Osteocyte (in vitro differentiated cells): Measurements from ENCODE around the gene SLC46A2. TPM values are rescaled to one million over a fixed set of nuclear protein-coding genes. Genes with fewer than 3 reads are reported as not detected.

ENCODE experiments used
- DNase-seq: peaks from one replicate; pipeline ENCODE4 v3.0.0; 2021; ENCODE audit warnings: mixed read lengths; ENCODE audit not compliant: unreplicated experiment; ENCODE audit errors: extremely low spot score
- H3K27ac Mint-ChIP-seq: one replicate; pipeline ENCODE4 v1.8.0; 2021; ENCODE audit warnings: mild to moderate bottlenecking, mixed read lengths; ENCODE audit not compliant: unreplicated experiment
- H3K27me3 Mint-ChIP-seq: one replicate; pipeline ENCODE4 v1.8.0; 2021; ENCODE audit warnings: mixed read lengths; ENCODE audit not compliant: unreplicated experiment
- H3K36me3 Mint-ChIP-seq: one replicate; pipeline ENCODE4 v1.8.0; 2021; ENCODE audit warnings: mixed read lengths; ENCODE audit not compliant: unreplicated experiment
- H3K4me1 Mint-ChIP-seq: one replicate; pipeline ENCODE4 v1.8.0; 2021; ENCODE audit warnings: mixed read lengths; ENCODE audit not compliant: unreplicated experiment
- H3K4me3 Mint-ChIP-seq: one replicate; pipeline ENCODE4 v1.8.0; 2021; ENCODE audit warnings: mild to moderate bottlenecking, moderate library complexity, mixed read lengths; ENCODE audit not compliant: unreplicated experiment
- H3K9me3 Mint-ChIP-seq: one replicate; pipeline ENCODE4 v1.8.0; 2021; ENCODE audit warnings: mixed read lengths; ENCODE audit not compliant: unreplicated experiment
- CTCF ChIP-seq: fragments of 200-600 bp; sonication (generic); IDR thresholded peaks from 2 replicates; pipeline ENCODE4 v1.5.0; 2021; ENCODE audit warnings: antibody characterized with exemption, mild to moderate bottlenecking, moderate library complexity
- total RNA-seq: library from RNA; stranded (reverse); gene quantifications from 2 replicates; pipeline ENCODE4 v1.2.1, GENCODE V29; 2021

SLC46A2 gene
- total RNA-seq, 1 donor from 2014 or later, result not detected

DNA sequence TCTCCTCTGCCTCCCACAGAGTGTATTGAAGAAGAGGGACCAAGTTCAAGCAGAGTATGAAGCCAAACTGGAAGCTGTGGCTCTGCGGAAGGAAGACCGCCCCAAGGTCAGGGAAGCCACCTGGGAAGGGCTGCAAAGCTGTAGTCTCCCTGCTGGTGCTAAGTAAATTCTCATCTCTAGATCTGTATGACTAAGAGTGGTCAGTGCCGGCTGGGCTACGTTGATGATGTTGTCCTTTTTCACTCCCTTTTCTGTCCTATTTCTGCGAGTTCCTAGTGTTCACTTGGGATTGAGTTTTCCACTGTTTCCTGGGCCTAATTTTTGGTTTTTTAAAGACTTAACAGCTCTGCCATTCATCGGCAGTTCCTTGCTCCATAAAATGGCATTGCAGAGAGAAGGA lies 39.8 kb downstream of the SLC46A2 start:
- Mint-ChIP-seq H3K36me3 (peaks cover 23% of the 10 kb centered on the region), H3K4me1 (peaks cover 4% of the 10 kb centered on the region), H3K27me3 (no peaks in the 10 kb centered on the region), H3K27ac (no peak overlapping the region), H3K4me3 (no peak overlapping the region), H3K9me3 (no peaks in the 10 kb centered on the region)
- DNase-seq, result no peak
- TF ChIP-seq CTCF, result no peak

- no peak for DNase-seq
- no peak for TF ChIP-seq CTCF
- peaks cover 27% of the 10 kb centered on the region for H3K36me3 Mint-ChIP-seq
- no peaks in the 10 kb centered on the region for H3K27me3 Mint-ChIP-seq
- peaks cover 11% of the 10 kb centered on the region for H3K4me1 Mint-ChIP-seq
- H3K27ac Mint-ChIP-seq, result no peak overlapping the region
- no peak overlapping the region for H3K4me3 Mint-ChIP-seq
- H3K9me3 Mint-ChIP-seq, result no peaks in the 10 kb centered on the region
Observed at GRCh38 chr9:112849363-112849922, 41.2 kb downstream of the SLC46A2 start.

DNA sequence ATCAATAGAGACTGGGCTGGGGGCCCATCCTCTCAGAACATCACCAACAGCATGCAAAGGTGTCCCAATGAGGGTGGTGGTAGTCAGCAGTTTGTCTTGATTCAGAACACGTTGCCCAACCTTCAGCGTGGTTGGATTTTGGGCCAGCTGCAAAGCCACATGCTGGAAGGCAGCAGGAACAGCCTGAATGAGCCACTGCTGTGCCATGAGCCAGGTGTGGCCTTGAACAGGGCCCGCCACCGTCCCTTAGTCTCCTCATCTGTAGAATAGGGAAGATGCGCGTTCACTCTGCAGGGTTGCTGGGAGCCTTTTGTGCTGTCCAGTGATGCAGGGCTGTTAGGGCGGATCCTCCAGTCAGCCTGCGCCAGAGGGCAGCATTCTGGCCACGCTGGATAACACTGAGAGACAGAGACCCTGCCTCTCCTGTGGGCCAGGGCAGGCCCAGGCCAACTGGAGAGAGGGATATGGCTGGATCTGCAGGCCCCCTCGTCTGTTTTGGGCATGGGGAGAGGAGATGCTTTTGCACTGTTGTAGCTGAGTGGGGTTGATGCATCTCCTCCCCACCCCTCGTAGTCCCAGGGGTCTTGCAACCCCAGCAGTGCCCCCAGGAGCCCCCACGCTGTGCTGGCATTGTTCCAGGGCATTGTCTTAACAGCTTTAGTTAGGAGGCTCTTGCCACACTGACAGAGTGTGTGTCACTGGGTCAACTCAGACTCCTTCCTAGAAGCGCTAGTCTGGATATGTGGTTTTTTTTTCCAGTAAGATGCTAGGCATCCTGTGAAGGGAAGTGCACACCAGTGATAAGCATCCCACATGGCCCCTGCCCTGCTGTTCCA lies 42.1 kb downstream of the SLC46A2 start:
- Mint-ChIP-seq H3K4me3 (no peak overlapping the region), H3K36me3 (peaks cover 27% of the 10 kb centered on the region), H3K9me3 (no peaks in the 10 kb centered on the region), H3K27ac (no peak overlapping the region), H3K27me3 (no peaks in the 10 kb centered on the region), H3K4me1 (peaks cover 11% of the 10 kb centered on the region)
- no peak for TF ChIP-seq CTCF
- DNase-seq, result no peak

- Mint-ChIP-seq H3K9me3 (no peaks in the 10 kb centered on the region), H3K27ac (no peak overlapping the region), H3K36me3 (peaks cover 16% of the 10 kb centered on the region), H3K4me1 (peaks cover 11% of the 10 kb centered on the region), H3K27me3 (no peaks in the 10 kb centered on the region), H3K4me3 (no peak overlapping the region)
- DNase-seq, result no peak
- no peak for TF ChIP-seq CTCF
Observed at GRCh38 chr9:112846528-112847488, 43.9 kb downstream of the SLC46A2 start.
